Measurements from ENCODE around the gene INPP5D. TPM values are rescaled to one million over a fixed set of nuclear protein-coding genes. Genes with fewer than 3 reads are reported as not detected.

Gene INPP5D
- total and polyA plus RNA-seq, 12 donors, result 3.4 to 29.4 (median 14.3) TPM

GRCh38 chr2:233228376-233228775 lies 168.2 kb downstream of the INPP5D start:
- Histone ChIP-seq H3K36me3 (replicated peaks in 1 of 2) (no peaks in the 10 kb centered on the region), H3K4me3 (no peak overlapping the region), H3K4me1 (replicated peaks in 1 of 2) (no peaks in the 10 kb centered on the region), H3K27me3 (no peaks in the 10 kb centered on the region), H3K9me3 (replicated peaks in 1 of 3) (no peaks in the 10 kb centered on the region), H3K27ac (no peak overlapping the region)
- TF ChIP-seq CTCF (IDR thresholded peaks at IDR 0.05) (no peak), POLR2A (IDR thresholded peaks at IDR 0.05) (no peak)
- whole genome bisulfite sequencing, 4 donors, result 83 to 86% (median 85%) methylated on average over 3 of the region's 3 CpGs
- no peak for DNase-seq
- intact Hi-C loops (cut with DNase I), result no loop called here

GRCh38 chr2:233233618-233234230 lies 173.6 kb downstream of the INPP5D start:
- H3K4me3 ChIP-seq, result no peak overlapping the region
- H3K27me3 ChIP-seq, result no peaks in the 10 kb centered on the region
- H3K4me1 ChIP-seq (replicated peaks in 1 of 2), result no peaks in the 10 kb centered on the region
- H3K9me3 ChIP-seq (replicated peaks in 1 of 3), result no peaks in the 10 kb centered on the region
- DNase-seq, result no peak
- no peaks in the 10 kb centered on the region for H3K36me3 ChIP-seq (replicated peaks in 1 of 2)
- TF ChIP-seq POLR2A (IDR thresholded peaks at IDR 0.05), result no peak
- TF ChIP-seq CTCF (IDR thresholded peaks at IDR 0.05), result no peak
- intact Hi-C loops (cut with DNase I), result no loop called here
- 38 to 61% (median 58%) methylated on average over 4 of the region's 4 CpGs for WGBS, 4 donors
- no peak overlapping the region for H3K27ac ChIP-seq

GRCh38 chr2:233234264-233234663 lies 174.1 kb downstream of the INPP5D start:
- no peak for TF ChIP-seq CTCF (IDR thresholded peaks at IDR 0.05)
- TF ChIP-seq POLR2A (IDR thresholded peaks at IDR 0.05), result no peak

GRCh38 chr2:233234996-233235395 lies 174.9 kb downstream of the INPP5D start:
- H3K27me3 ChIP-seq, result no peaks in the 10 kb centered on the region
- no peaks in the 10 kb centered on the region for H3K36me3 ChIP-seq (replicated peaks in 1 of 2)
- H3K4me1 ChIP-seq (replicated peaks in 1 of 2), result no peaks in the 10 kb centered on the region
- no peak for DNase-seq
- H3K27ac ChIP-seq, result no peak overlapping the region
- intact Hi-C loops (cut with DNase I), result no loop called here
- H3K4me3 ChIP-seq, result no peak overlapping the region
- 79 to 88% (median 87%) methylated on average over 3 of the region's 3 CpGs for WGBS, 4 donors
- TF ChIP-seq CTCF (IDR thresholded peaks at IDR 0.05) (no peak), POLR2A (IDR thresholded peaks at IDR 0.05) (no peak)
- H3K9me3 ChIP-seq (replicated peaks in 1 of 3), result no peaks in the 10 kb centered on the region

More at GRCh38 chr2:233234264-233234663, 174.1 kb downstream of the INPP5D start:
- Histone ChIP-seq H3K4me1 (replicated peaks in 1 of 2) (no peaks in the 10 kb centered on the region), H3K9me3 (replicated peaks in 1 of 3) (no peaks in the 10 kb centered on the region), H3K4me3 (no peak overlapping the region), H3K27me3 (no peaks in the 10 kb centered on the region), H3K27ac (no peak overlapping the region), H3K36me3 (replicated peaks in 1 of 2) (no peaks in the 10 kb centered on the region)
- intact Hi-C loops (cut with DNase I), result no loop called here
- 78 to 93% (median 80%) methylated on average over 2 of the region's 2 CpGs for WGBS, 4 donors
- no peak for DNase-seq
